AG08396 (cell line): Measurements from ENCODE around the gene AUTS2.

Source experiments
- DNase-seq: peaks from one replicate; pipeline ENCODE4 v3.0.0; 2012; ENCODE audit warnings: low spot score, mixed read lengths

Gene AUTS2

DNA sequence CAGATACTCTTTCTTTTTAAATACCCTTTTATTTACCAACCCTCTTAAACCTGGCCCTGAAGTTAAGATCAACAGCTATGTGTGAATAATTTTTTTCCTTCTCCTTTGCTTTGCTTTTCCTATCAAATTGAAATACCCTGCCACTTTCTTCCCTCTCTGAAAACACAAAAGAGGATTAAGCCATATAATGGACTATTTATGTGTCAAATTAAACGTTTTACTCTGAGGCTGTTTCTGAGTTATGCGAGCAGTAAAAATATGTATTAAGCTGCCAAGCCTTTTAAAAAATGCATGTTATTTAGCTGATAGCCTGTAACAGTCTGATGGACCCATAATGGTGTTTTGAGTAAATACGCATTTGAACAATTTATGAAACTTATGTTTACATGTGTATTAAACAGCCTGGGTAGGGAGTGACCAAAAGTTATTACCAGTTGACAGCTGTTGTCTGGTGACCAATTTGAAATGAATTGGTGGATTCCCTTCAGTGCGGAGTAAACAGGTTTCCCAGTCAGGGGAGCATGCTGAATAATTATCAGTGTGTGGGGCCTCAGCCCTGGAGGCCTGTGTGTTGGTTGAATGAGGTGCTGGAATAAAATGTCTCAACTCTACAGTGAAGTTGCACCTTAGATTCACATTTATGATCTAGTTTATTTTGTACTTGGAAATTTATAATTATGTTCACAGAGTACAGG is 89.6 kb downstream of the AUTS2 start:
- DNase-seq: no peak

DNA sequence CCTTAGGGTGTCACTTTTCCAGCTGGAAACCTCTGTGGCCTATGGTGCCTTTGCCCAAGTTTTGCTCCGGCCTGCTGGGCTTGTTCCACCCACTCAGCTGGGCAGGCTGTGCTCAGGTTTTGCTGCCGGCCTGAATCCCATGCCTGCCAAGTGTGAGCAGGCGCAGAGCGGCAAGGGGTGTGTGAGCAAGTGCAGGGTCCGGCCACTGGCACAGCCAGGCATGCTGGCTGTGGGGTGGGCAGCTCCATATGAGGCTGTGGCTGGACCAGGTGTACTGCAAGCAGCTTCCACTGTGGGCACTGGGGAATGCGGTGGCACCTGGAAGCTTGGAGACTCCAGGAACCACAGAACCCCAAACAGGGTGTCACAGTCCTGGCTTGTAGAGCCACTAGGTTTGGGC is 92.1 kb downstream of the AUTS2 start:
- no peak for DNase-seq

GRCh38 chr7:69691327-69691726 is 93.1 kb downstream of the AUTS2 start:
- DNase-seq: no peak

- no peak for DNase-seq
Observed at GRCh38 chr7:69691734-69692133, 93.5 kb downstream of the AUTS2 start.

- DNase-seq: no peak
Observed at GRCh38 chr7:69692611-69693010, 94.3 kb downstream of the AUTS2 start.

DNA sequence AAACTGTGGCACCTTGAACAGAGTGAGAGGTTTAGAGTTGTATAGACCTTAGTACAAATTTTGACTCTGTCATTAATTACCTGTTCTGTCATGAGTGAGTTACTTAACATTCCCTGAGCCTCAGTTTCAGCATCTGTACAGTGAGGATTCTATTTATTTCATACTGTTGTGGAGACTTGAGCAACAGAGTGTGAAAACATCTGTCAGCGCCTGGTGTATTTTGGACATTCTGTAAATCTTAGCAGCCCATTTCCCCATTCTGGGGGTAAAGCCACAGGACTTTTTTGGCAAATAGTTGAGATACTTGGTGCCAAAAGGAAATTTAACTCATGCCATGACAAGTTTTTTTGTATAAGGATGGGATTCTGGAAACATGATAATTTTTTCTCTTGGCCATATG is 94.8 kb downstream of the AUTS2 start:
- no peak for DNase-seq

DNA sequence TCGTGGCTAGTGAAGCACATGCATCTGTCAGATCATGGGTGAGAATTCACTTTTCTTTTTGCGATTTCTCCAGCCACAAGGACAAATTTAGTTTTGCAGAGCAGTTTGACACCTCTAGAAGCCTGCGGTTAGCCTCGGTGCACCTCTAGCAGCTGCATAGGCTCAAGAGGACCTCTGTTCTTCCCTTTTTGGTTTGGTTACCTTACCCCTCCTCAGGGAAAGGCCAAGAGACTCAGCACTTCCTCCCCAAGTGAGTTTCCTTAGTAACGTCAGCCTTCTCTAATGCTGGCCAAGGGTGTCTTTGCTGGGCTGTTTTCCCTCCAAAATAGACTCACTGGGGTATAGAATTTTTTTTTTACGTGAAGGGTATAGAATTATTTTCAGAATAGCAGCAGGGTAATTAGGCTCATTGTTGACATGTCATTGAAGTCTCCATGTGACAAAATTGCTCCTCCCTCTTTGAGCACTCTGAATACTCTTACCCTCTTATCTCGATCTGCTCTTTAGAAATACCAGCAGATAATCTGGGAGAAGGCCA is 97.8 kb downstream of the AUTS2 start:
- no peak for DNase-seq

DNA sequence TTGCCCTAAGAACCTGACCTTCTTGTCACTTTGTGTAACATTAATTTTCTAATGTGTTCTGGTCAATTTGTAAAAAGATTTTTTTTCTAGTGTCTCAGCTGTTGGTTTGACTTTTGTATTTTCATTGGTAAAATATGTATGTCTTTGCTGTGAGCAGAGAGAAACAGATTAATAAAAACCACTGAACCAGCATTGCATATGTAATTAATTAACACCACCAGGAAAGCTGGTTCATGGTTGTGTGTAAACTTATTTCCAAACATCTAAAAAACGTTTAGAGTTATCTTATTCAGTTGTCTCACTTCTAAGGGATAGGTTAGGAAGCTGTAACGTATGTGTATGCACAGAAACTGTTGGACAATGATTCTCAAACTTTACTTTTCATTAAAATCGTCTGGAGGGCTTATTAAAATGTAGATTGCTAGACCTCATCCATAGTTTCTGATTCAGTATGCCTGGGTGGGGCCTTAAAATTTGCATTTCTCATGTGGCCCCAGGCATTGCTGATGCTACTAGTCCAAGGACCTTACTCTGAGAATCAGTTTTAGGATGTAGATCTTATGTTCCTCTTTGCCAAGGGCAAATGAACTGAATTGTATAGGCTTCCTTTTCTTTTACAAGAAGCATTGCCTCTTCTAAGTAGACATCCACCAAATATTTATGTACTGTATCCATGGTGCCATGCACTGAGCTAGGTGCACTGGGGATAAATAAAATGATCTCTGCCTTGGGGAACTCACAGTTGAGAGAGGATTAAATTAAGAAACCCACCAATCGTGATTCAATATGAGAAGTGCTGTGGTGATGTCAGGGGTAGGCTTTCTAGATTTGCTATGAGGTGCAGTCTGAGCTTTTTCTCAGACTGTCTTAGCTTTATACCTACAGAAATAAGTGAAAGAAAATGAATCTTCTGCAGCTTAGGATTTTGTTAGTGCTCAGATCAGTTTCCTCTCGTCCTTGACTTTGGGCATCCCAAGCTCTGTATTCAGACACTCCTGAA is 98.7 kb downstream of the AUTS2 start:
- no peak for DNase-seq

GRCh38 chr7:69698109-69698825 is 100.0 kb downstream of the AUTS2 start:
- no peak for DNase-seq

GRCh38 chr7:69699931-69700330 is 101.7 kb downstream of the AUTS2 start:
- DNase-seq: no peak

- no peak for DNase-seq
Observed at GRCh38 chr7:69700331-69700730, 102.1 kb downstream of the AUTS2 start.

DNA sequence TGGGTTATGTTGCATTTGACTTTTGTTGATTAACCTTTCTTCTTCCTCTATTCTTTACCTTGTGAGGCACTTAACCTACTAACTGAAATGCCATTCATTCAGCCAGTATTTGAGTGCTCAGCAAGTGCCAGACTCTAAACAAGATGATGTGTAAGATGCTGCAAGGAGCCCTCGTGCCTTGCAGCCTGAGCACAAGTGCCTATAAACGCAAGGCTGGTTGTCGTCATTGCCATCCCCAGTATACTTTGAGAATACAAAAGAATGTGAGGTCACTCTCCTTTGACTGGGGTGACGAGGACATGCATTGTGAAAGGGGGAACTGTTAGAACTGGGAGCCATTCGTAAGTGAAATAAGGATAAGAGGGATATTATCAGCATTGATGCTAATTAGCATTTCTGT is 103.0 kb downstream of the AUTS2 start:
- DNase-seq: no peak

DNA sequence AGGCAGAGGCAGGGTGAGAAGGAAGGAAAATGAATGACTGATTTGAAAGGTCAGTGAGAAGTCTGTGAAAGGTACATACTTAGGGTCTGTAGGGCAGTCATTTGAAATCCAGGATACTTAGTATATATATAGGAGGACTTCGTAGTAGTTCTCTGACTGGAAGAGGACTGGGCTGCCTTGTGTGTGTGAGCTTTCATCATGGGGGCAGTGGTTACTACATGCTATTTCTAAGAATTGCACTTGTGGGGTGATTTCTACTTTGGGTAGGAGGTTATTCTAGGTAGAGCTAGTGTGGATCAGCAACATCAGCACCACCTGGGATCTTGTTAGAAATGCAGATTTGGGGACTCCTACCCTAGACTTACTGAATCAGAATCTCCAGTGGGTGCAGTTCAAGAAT is 104.1 kb downstream of the AUTS2 start:
- no peak for DNase-seq

DNA sequence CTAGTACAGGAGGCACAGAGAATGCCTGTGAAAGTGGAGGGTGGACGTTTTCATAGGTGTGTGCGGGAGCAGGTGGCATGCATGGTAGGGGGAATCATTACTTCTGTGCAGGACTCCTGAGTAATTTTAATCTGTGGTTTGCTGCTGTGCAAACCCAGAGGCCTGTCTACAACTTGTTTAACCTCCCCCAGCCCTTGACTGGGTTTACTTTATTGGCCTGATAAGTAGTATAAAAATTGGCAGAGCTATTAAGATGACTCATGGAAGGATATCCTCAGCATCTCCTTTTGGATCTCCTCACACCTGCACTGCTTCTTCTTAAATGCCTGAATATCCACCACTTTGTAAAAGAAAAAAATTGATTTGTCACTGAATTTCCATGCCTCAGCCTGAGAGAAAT is 104.8 kb downstream of the AUTS2 start:
- DNase-seq: no peak

- DNase-seq: no peak
Observed at GRCh38 chr7:69706070-69706469, 107.8 kb downstream of the AUTS2 start.

GRCh38 chr7:69708857-69709256 is 110.6 kb downstream of the AUTS2 start:
- DNase-seq: no peak

GRCh38 chr7:69710768-69711438 is 112.6 kb downstream of the AUTS2 start:
- no peak for DNase-seq

GRCh38 chr7:69714886-69715576 is 116.8 kb downstream of the AUTS2 start:
- DNase-seq: no peak

DNA sequence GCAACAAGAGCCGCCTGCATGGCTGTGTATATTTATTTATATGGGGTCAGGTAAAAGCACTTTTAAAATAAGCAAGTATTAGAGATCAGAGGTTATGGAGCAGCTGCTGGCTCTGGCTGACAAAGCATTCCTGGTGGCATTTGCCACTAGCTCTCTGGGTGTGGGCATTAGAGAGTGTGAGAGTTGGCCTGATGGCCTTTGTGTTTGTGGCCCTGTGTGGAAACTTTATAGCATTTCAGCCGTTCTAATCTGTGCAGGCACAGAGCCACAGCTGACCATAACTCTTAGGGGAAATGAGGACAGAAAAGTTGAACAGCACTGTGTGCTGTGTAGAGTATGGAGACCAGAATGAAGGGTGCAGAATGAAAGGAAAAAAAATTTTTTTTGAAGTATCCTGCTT is 118.9 kb downstream of the AUTS2 start:
- no peak for DNase-seq

DNA sequence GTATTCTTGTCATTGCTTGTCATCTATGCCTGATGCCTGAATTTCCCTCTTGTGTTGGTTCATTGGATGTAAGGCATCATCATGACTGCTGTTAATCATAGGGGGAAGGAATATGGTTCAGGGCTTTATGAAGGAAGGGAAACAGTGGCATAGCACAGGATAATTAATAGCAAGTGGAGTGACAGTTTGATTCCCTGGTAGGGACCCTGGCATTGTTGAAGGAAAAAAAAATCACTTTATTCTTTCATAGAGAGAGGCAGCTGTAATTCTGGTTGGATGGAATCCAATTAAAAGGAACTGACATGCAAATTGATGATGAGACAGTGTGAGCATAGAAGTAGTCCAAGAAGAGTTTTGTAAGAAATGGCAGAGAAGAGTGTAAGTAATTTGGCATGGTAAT is 121.4 kb downstream of the AUTS2 start:
- no peak for DNase-seq

DNA sequence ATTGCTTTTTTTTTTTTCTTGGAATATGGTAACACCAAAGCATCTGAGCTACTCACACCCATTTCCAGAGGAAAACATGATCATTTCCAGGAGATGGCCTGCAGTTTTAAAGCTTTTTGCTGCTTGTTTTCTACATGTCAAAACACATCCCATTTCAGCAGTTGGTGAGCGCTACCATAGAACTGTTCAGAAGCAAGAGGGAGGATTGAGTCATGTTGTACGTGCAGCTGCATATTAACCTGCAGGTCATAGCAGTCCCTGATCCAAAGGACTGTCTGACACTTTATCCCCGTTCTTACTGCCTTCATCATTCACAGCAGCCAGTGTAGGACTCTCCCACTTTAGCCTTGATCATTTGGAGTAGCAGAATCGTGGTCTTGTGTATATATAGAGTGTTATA is 124.6 kb downstream of the AUTS2 start:
- DNase-seq: no peak
